ENCODE data around the gene MRTFA.

- no peak for TF ChIP-seq ZNF12 (CRISPR knock-in tag; IDR thresholded peaks at IDR 0.05)
- no peak for TF ChIP-seq BRCA1 (CRISPR knock-in tag; IDR thresholded peaks at IDR 0.05)
- TF ChIP-seq RAD21 (CRISPR knock-in tag; IDR thresholded peaks at IDR 0.05): no peak
Observed at GRCh38 chr22:40416267-40416570, 220.3 kb downstream of the MRTFA start.

Data from HepG2 (cell line).